AG04450 (cell line): ENCODE results near the gene E2F3. TPM values are rescaled to one million over a fixed set of nuclear protein-coding genes. Genes with fewer than 3 reads are reported as not detected.
"Not testable (repeated sequence)": the region's sequence is repeated elsewhere in the genome, so short reads cannot be mapped to it uniquely, and the experiment has no call there.

Experiments
- CTCF ChIA-PET: fragments of 300-600, 350-600 bp; formaldehyde crosslinking; extraction: SDS; loops from one replicate; lab custom pipeline; 2022; ENCODE audit warnings: antibody characterized with exemption, inconsistent platforms; lab: Charles Lee
- POLR2A ChIA-PET: fragments of 350-600 bp; formaldehyde crosslinking; extraction: SDS; loops from one replicate; lab custom pipeline; 2021; ENCODE audit warnings: antibody characterized with exemption, inconsistent platforms; lab: Yijun Ruan, JAX
- DNase-seq: peaks from one replicate; pipeline ENCODE4 v3.0.0-alpha.2; 2011; ENCODE audit warnings: low read depth, low spot score
- H3K27ac ChIP-seq: one replicate; pipeline ENCODE4 v1.5.1; 2012; ENCODE audit warnings: low read depth, low read length, control low read depth
- H3K27me3 ChIP-seq: one replicate; pipeline ENCODE4 v1.6.0; 2012; ENCODE audit warnings: low read length; ENCODE audit not compliant: control insufficient read depth, insufficient read depth
- H3K4me3 ChIP-seq: 2 replicates; pipeline ENCODE4 v1.5.1; 2011; ENCODE audit warnings: mild to moderate bottlenecking, low read depth, low read length, control low read depth
- H3K9me3 ChIP-seq: 2 replicates; pipeline ENCODE4 v1.5.1; 2012; ENCODE audit warnings: low read length; ENCODE audit not compliant: control insufficient read depth, insufficient read depth
- CTCF ChIP-seq: IDR thresholded peaks from 2 replicates; pipeline ENCODE4 v1.5.1; 2011; ENCODE audit warnings: low read depth, low read length, control low read depth, inconsistent platforms
- polyA plus RNA-seq: library from polyadenylated mRNA; depleted of rRNA; stranded (reverse); fragments of >200 nt; gene quantifications from 2 replicates; pipeline ENCODE4 v1.2.3, GENCODE V29; 2011

Gene E2F3
- polyA plus RNA-seq, 1 experiment = 10.7 TPM

GRCh38 chr6:20464847-20465246 lies 63.2 kb downstream of the E2F3 start:
- Histone ChIP-seq H3K4me3 (no peak overlapping the region), H3K27me3 (no peaks in the 10 kb centered on the region), H3K27ac (no peak overlapping the region), H3K9me3 (no peaks in the 10 kb centered on the region)
- no peak for TF ChIP-seq CTCF
- DNase-seq = no peak
- POLR2A ChIA-PET = no interaction called here
- CTCF ChIA-PET = interaction anchor here (1.6 kb wide), 1 partner anchor 60 kb away, joined by 5 read pairs; no protein-coding TSS in a partner anchor

- H3K4me3 ChIP-seq, H3K9me3 ChIP-seq, H3K27me3 ChIP-seq, DNase-seq, CTCF ChIA-PET, H3K27ac ChIP-seq, POLR2A ChIA-PET: not testable (repeated sequence)
Measured at GRCh38 chr6:20465616-20466015, 63.9 kb downstream of the E2F3 start.

- no peak for TF ChIP-seq CTCF
- POLR2A ChIA-PET = no interaction called here
- no peaks in the 10 kb centered on the region for H3K9me3 ChIP-seq
- no peak overlapping the region for H3K27ac ChIP-seq
- H3K27me3 ChIP-seq = no peaks in the 10 kb centered on the region
- H3K4me3 ChIP-seq = no peak overlapping the region
- CTCF ChIA-PET = no interaction called here
- DNase-seq = no peak
Measured at GRCh38 chr6:20467437-20467836, 65.8 kb downstream of the E2F3 start.

- no peak overlapping the region for H3K4me3 ChIP-seq
- H3K9me3 ChIP-seq = no peaks in the 10 kb centered on the region
- no peaks in the 10 kb centered on the region for H3K27me3 ChIP-seq
- no peak overlapping the region for H3K27ac ChIP-seq
- no peak for DNase-seq
- ChIA-PET POLR2A (no interaction called here), CTCF (no interaction called here)
- TF ChIP-seq CTCF = no peak
Measured at GRCh38 chr6:20468209-20468608, 66.5 kb downstream of the E2F3 start.

- no peak for DNase-seq
- ChIA-PET CTCF (interaction anchor here (0.6 to 1.7 kb wide), 3 partner anchors 16 to 69 kb away, joined by 3 to 17 read pairs (median 5); no protein-coding TSS in a partner anchor), POLR2A (no interaction called here)
- H3K27ac ChIP-seq = no peak overlapping the region
- no peak overlapping the region for H3K4me3 ChIP-seq
- no peaks in the 10 kb centered on the region for H3K9me3 ChIP-seq
- TF ChIP-seq CTCF = no peak
- no peaks in the 10 kb centered on the region for H3K27me3 ChIP-seq
Measured at GRCh38 chr6:20472748-20473147, 71.1 kb downstream of the E2F3 start.

- ChIA-PET CTCF (interaction anchor here (1.5 to 1.7 kb wide), 2 partner anchors 55 to 69 kb away, joined by 3 to 17 read pairs; no protein-coding TSS in a partner anchor), POLR2A (no interaction called here)
- TF ChIP-seq CTCF = no peak
- Histone ChIP-seq H3K27me3 (no peaks in the 10 kb centered on the region), H3K27ac (no peak overlapping the region), H3K4me3 (no peak overlapping the region), H3K9me3 (no peaks in the 10 kb centered on the region)
- no peak for DNase-seq
Measured at GRCh38 chr6:20473518-20473917, 71.8 kb downstream of the E2F3 start.
